ENCODE measurements around the gene PPP1R7.

The PPP1R7 gene

GRCh38 chr2:241142063-241142462 is 8.2 kb upstream of the PPP1R7 start:
- ATAC-seq (ENCODE audit: insufficient read depth, low read depth) (no peak), DNase-seq (no peak)
- Histone ChIP-seq H3K79me2 (ENCODE audit: insufficient read depth, low read length) (peaks cover 34% of the 10 kb centered on the region), H3K9me3 (ENCODE audit: insufficient read depth, low read length, severe bottlenecking) (no peaks in the 10 kb centered on the region), H3K4me3 (ENCODE audit: low read depth in 1 of 2, low read length in 2 of 2) (no peak overlapping the region), H3K4me1 (ENCODE audit: insufficient read depth, low read length) (peaks cover 5% of the 10 kb centered on the region; the same call in 1 of the 2 replicates), H2AFZ (ENCODE audit: low read depth, low read length) (no peak overlapping the region), H3K27me3 (ENCODE audit: insufficient read depth, low read length, poor library complexity) (no peaks in the 10 kb centered on the region), H3K27ac (ENCODE audit: low read length) (no peak overlapping the region), H4K20me1 (ENCODE audit: insufficient read depth, low read length) (peaks cover 37% of the 10 kb centered on the region; the same call in 1 of the 2 replicates), H3K4me2 (ENCODE audit: insufficient read depth, low read length) (no peak overlapping the region), H3K9ac (ENCODE audit: low read depth, low read length) (no peak overlapping the region), H3K36me3 (ENCODE audit: insufficient read depth, low read length) (peaks cover 53% of the 10 kb centered on the region)
- TF ChIP-seq EZH2 (IDR thresholded peaks at IDR 0.05; ENCODE audit: borderline replicate concordance, low read depth, low read length, severe bottlenecking) (no peak), CTCF (IDR thresholded peaks at IDR 0.05; ENCODE audit: borderline replicate concordance, extremely low read depth, low read length, poor library complexity, severe bottlenecking) (no peak)

DNA sequence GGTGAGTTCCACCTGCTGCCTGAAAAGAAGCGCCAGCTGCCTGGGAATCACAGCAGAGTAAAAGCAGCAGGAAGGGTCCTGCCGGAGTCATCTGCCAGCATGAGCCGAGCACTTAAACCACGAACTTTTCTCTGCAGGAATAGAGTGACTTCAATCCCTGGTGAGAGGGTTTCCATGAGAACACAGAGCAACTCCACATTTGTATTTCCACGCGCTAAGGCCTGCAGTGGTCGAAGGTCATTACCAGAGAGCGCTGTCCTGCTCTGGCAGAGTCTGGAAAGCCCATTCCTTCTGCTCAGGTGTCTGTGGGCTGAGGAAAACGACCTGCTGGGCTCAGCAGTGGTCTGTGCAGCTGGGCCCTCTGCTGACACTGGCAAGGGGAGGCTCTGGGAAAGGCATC is 7.7 kb upstream of the PPP1R7 start:
- H3K79me2 ChIP-seq (ENCODE audit: insufficient read depth, low read length), result peaks cover 35% of the 10 kb centered on the region
- no peak overlapping the region for H3K4me3 ChIP-seq (ENCODE audit: low read depth in 1 of 2, low read length in 2 of 2)
- DNase-seq (no peak), ATAC-seq (ENCODE audit: insufficient read depth, low read depth) (no peak)
- H3K36me3 ChIP-seq (ENCODE audit: insufficient read depth, low read length), result peaks cover 47% of the 10 kb centered on the region
- peaks cover 5% of the 10 kb centered on the region; the same call in 1 of the 2 replicates for H3K4me1 ChIP-seq (ENCODE audit: insufficient read depth, low read length)
- H3K27me3 ChIP-seq (ENCODE audit: insufficient read depth, low read length, poor library complexity), result no peaks in the 10 kb centered on the region
- no peaks in the 10 kb centered on the region for H3K9me3 ChIP-seq (ENCODE audit: insufficient read depth, low read length, severe bottlenecking)
- H4K20me1 ChIP-seq (ENCODE audit: insufficient read depth, low read length), result peaks cover 37% of the 10 kb centered on the region; the same call in 1 of the 2 replicates
- TF ChIP-seq CTCF (IDR thresholded peaks at IDR 0.05; ENCODE audit: borderline replicate concordance, extremely low read depth, low read length, poor library complexity, severe bottlenecking) (no peak), EZH2 (IDR thresholded peaks at IDR 0.05; ENCODE audit: borderline replicate concordance, low read depth, low read length, severe bottlenecking) (no peak)
- no peak overlapping the region for H3K27ac ChIP-seq (ENCODE audit: low read length)
- no peak overlapping the region for H2AFZ ChIP-seq (ENCODE audit: low read depth, low read length)
- no peak overlapping the region for H3K9ac ChIP-seq (ENCODE audit: low read depth, low read length)
- H3K4me2 ChIP-seq (ENCODE audit: insufficient read depth, low read length), result no peak overlapping the region

DNA sequence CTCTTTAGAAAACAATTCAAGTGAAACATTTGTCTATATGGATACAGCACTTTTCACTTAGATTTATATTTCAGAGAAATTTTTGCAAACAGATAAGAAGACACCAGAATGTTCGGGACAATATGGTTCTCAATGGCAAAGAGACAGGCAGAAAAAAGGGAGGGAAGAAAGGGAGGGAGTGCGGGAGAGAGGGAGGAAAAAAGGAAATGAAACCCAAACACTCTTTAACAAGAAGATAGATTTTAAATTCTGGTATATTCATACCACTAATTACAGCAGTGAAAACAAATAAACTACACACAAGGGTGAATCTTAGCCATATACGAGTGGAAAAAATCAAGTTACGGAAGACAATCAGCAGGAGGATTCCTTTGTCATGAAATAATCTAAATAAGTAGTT is 4.0 kb upstream of the PPP1R7 start:
- Histone ChIP-seq H3K9ac (ENCODE audit: low read depth, low read length) (no peak overlapping the region), H3K79me2 (ENCODE audit: insufficient read depth, low read length) (peaks cover 57% of the 10 kb centered on the region), H3K4me3 (ENCODE audit: low read depth in 1 of 2, low read length in 2 of 2) (no peak overlapping the region), H3K9me3 (ENCODE audit: insufficient read depth, low read length, severe bottlenecking) (no peaks in the 10 kb centered on the region), H3K4me2 (ENCODE audit: insufficient read depth, low read length) (no peak overlapping the region), H3K4me1 (ENCODE audit: insufficient read depth, low read length) (peaks cover 23% of the 10 kb centered on the region), H3K27ac (ENCODE audit: low read length) (no peak overlapping the region), H4K20me1 (ENCODE audit: insufficient read depth, low read length) (peaks cover 32% of the 10 kb centered on the region; the same call in 1 of the 2 replicates), H2AFZ (ENCODE audit: low read depth, low read length) (no peak overlapping the region), H3K36me3 (ENCODE audit: insufficient read depth, low read length) (peaks cover 19% of the 10 kb centered on the region), H3K27me3 (ENCODE audit: insufficient read depth, low read length, poor library complexity) (no peaks in the 10 kb centered on the region)
- no peak for TF ChIP-seq CTCF (IDR thresholded peaks at IDR 0.05; ENCODE audit: borderline replicate concordance, extremely low read depth, low read length, poor library complexity, severe bottlenecking)
- DNase-seq, result no peak
- no peak for ATAC-seq (ENCODE audit: insufficient read depth, low read depth)

DNA sequence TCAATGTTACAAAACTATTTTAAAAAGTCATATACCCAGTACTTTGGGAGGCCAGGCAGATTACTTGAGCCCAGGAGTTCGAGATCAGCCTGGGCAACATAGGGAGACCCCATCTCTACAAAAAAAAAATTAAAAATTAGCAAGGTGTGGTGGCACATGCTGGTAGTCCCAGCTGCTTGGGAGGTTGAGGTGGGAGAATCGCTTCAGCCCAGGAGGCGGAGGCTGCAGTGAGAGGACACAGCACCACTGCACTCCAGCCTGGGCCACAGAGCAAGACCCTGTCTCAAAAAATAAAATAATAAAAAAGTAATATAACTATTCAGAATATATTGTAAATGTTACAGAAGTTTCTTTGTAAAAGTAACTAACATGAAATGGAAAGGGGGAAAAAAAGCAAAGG is 2.9 kb upstream of the PPP1R7 start:
- no peak overlapping the region for H3K4me3 ChIP-seq (ENCODE audit: low read depth in 1 of 2, low read length in 2 of 2)
- ATAC-seq (ENCODE audit: insufficient read depth, low read depth), result no peak

More for the DNA sequence above, 2.9 kb upstream of the PPP1R7 start:
- Histone ChIP-seq H3K4me1 (ENCODE audit: insufficient read depth, low read length) (peaks cover 34% of the 10 kb centered on the region), H3K9me3 (ENCODE audit: insufficient read depth, low read length, severe bottlenecking) (no peaks in the 10 kb centered on the region), H4K20me1 (ENCODE audit: insufficient read depth, low read length) (peaks cover 25% of the 10 kb centered on the region; the same call in 1 of the 2 replicates), H3K27me3 (ENCODE audit: insufficient read depth, low read length, poor library complexity) (no peaks in the 10 kb centered on the region), H3K9ac (ENCODE audit: low read depth, low read length) (no peak overlapping the region), H3K27ac (ENCODE audit: low read length) (no peak overlapping the region), H2AFZ (ENCODE audit: low read depth, low read length) (no peak overlapping the region), H3K79me2 (ENCODE audit: insufficient read depth, low read length) (peaks cover 62% of the 10 kb centered on the region), H3K36me3 (ENCODE audit: insufficient read depth, low read length) (peaks cover 13% of the 10 kb centered on the region), H3K4me2 (ENCODE audit: insufficient read depth, low read length) (peak overlapping the region; percentile 83; the same call in 1 of the 2 replicates)
- DNase-seq, result no peak
- TF ChIP-seq CTCF (IDR thresholded peaks at IDR 0.05; ENCODE audit: borderline replicate concordance, extremely low read depth, low read length, poor library complexity, severe bottlenecking), result no peak
- TF ChIP-seq EZH2 (IDR thresholded peaks at IDR 0.05; ENCODE audit: borderline replicate concordance, low read depth, low read length, severe bottlenecking), result no peak

Measured in DND-41 (cell line).